Fibroblast of skin of left biceps (primary cell): ENCODE results near the gene JMY.
"Not testable (repeated sequence)": the region's sequence is repeated elsewhere in the genome, so short reads cannot be mapped to it uniquely, and the experiment has no call there.

Experiments used
- DNase-seq, 2 experiments: peaks; one replicate each; pipeline ENCODE4 v3.0.0-alpha.2; 2013; ENCODE audit warnings: low read depth in 2 of 2

Gene JMY

DNA sequence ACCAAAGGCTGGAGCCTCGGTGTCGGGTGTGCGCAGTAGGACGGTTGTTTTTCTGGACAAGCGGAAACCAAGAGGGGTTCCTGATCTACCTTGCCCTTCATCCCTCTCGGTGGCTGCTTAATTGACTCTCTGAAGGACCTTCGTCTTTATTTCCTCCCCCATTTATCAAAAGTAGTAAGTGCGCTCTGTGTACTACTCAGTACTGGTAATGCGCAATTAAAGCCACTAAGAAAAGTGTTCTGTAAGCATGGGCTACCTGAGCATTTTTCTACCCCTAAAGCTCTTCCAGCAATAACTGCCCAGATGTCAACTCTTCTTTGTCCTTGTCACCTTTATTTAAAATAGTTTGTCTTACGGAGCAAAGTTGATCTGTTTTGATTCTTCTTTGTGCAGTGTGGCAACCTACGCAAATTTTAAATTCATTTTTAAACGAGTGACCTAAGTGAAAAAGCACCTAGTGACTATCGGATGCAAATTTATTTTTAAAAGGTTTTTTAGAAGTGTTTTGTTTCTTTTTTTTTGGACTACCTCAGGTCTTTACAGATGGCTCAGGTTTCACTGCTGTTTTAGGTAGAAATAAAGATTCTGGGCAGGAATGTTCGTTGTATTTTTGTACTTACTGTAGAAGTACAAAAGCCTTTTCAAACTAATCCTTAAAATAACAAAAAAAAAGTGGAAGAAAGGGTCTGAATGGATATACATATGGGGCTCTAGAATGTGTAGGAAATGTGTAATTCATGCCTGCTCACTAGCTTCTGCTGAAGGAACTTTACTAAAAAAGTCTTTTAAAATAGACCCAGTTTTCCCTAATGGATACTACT is 2.0 kb downstream of the JMY start:
- no peak for DNase-seq

DNA sequence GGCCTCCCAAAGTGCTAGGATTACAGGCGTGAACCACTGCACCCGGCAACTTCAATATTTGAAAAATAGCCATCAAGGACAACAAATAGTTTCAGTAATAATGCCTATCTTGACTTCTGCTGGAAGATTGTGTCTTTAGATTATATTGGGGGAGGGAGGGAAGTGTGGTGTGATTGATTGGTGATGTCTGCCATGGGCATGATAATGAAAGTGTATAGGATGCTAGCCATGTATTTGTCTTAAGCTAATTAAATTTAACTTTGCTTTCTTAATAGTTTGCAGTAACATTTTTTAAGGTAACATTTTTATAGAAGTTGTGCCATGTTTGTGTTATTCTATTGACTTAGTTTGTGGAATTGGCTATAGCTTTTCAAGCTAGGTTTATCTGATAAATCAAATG is 4.6 kb downstream of the JMY start:
- DNase-seq: no peak

DNA sequence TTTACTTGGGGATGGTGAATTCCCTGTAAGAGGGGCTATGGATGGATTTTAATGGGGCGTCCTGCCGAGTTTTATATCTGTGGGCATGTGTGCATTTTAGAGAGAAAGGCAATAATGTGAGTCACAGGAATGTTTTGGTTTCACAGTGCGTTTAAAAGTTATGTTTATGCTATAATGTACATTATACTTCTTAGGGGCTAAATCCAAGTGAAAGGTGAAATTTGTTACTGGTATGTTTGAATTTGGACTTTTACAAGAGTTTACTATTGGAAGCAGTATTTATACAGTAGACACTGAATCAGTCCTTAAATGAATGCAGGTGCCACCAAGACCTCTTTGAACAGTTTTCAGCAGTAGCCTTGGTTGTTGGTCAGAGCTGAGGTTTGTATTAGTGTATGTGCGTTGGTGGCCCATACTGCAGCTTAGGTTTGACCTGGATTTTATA is 5.6 kb downstream of the JMY start:
- no peak for DNase-seq

GRCh38 chr5:79242242-79243039 is 6.5 kb downstream of the JMY start:
- DNase-seq: no peak

DNA sequence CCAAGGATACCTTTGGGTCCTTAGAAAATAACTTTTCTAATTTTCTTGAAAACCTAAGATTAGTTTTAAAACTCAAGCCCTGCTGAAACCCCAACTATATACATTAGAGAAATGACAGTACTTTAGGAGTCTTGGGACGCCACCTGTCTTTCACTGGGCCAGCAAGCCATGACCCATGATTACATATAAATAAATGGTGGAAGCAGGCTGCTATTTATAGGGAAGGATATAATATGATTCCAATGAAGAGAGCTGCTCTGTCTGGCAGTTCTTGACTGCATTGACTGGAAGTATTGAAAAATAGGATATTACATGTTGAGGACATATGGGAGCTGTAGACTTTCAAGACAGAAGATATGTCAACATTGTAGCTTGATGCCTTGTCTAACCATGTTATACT is 7.3 kb downstream of the JMY start:
- no peak for DNase-seq

GRCh38 chr5:79254067-79254466 is 18.1 kb downstream of the JMY start:
- not testable (repeated sequence) for DNase-seq

DNA sequence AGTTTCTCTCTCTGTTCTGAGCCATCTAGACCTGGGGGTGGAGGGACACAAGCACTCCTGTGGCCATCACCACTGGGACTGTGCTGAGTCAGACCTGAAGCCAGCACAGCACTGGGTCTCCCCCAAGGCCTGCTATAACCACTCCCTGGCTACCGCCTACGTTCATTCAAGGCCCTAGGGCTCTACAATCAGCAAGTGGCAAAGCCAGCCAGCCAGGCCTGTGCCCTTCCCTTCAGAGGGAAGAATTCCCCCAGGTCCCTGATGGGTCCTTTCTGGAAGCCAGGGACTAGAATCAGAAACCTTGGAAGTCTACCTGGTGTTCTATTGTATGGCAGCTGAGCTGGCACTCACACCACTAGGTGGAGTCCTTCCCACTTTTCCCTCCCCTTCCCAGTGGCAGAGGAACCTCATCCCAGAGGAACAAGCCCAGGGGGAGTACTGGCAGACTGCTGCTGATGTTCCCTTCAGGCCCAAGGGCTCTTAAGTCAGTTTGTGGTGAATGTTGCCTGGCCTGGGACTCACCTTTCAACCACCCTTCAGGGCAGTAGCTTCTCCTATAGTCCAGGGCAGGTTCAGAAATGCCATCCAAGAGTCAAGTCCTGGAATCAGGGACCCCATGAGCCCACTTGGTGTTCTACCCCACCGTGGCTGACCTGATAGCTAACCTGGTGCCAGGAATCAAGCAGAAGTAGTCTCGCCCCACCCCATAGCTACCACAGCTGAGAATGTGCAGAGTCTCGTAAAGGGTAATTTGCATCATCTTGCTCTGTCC is 20.0 kb downstream of the JMY start:
- DNase-seq: no peak

DNA sequence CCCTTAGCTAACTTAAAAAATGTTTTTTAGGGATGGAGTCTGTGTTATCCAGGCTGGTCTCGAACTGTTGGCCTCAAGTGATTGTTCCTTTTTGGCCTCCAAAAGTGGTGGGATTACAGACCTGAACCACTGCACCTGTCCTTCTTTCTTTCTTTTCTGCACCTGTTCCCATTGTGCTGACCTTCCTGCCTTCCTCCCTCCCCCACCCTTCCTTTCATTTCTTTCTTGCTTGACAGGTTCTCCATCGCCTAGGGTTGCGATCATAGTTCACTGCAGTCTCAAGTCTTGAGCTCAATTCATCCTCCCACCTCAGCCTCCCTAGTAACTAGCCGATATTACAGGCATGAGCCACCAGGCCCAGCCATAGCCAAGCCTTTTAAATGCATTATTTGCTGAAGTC is 20.6 kb downstream of the JMY start:
- DNase-seq: no peak

GRCh38 chr5:79257314-79257713 is 21.4 kb downstream of the JMY start:
- DNase-seq: no peak

GRCh38 chr5:79258801-79259200 is 22.9 kb downstream of the JMY start:
- DNase-seq: no peak

- DNase-seq: no peak
Measured at GRCh38 chr5:79259383-79259782, 23.5 kb downstream of the JMY start.

GRCh38 chr5:79259810-79260209 is 23.9 kb downstream of the JMY start:
- no peak for DNase-seq

DNA sequence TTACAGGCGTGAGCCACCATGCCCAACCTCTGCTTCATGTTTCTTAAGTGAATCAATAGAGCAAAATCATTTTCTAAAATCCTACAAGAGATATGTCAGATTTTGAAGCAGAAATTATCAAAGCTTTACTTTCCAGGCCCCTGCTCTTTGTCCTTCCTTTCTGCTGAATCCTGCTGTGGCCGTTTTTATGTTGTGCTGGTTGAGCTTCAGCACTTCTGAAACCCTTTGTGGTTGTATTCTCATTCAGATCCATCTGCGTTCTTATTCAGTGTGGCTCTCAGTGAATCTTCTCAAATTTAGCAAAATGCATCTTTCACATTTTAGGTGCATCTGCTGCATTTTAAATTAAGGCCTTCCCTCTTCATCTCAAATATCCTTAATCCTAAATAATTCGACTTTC is 26.0 kb downstream of the JMY start:
- no peak for DNase-seq

DNA sequence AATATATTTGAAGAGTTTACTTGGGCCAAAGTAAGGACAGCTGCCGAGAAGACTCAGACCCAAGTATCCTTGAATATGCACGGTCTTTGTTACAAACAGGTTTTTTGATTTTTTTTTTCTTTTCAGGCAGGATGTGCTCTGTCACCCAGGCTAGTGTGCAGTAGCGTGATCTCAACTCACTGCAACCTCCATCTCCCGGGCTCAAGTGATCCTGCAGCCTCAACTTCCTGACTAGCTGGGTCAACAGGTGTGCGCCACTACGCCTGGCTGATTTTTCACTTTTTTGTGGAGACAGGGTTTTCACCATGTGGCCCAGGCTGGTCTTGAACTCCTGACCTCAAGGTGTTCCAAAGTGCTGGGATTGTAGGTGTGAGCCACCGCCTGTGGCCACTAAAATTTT is 27.4 kb downstream of the JMY start:
- DNase-seq: no peak

- DNase-seq: no peak
Measured at GRCh38 chr5:79267180-79267579, 31.2 kb downstream of the JMY start.

GRCh38 chr5:79269733-79270166 is 33.8 kb downstream of the JMY start:
- DNase-seq: no peak

DNA sequence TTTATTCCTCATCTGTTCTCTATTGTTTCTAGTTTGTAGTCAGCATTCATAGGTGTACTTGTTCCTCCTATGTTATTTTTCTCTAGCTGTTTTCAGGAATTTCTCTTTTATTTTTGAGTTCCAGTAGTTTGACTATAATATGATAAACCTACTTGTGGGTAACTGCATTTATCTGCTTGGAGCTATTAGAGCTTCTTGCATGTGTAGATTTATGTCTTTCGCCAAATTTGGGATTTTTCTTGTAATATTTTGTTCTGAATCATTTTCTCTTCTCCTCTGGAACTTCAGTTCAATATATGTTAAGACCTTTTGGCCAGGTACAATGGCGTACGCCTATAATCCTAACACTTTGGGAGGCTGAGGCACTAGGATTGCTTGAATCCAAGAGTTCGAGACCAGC is 37.4 kb downstream of the JMY start:
- DNase-seq: no peak

- DNase-seq: no peak
Measured at GRCh38 chr5:79284846-79285245, 48.9 kb downstream of the JMY start.

DNA sequence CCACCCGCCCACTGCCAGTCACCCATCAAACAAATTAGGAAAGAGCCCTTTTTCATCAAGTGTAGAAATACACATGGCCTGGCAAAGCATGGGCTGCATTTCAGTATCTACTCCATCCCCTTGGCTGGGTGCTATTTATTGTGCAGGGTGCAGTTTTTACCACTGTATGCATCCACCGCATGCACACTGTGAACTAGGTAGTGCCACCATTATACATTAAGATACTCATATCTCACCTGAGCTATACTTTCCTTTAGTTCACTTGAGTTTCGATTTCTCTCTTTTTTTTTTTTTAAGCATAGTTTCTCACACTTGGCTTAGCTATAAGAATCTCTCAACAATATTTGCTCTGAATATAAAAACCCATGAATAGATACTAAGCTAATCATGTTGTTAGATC is 49.4 kb downstream of the JMY start:
- DNase-seq: no peak

DNA sequence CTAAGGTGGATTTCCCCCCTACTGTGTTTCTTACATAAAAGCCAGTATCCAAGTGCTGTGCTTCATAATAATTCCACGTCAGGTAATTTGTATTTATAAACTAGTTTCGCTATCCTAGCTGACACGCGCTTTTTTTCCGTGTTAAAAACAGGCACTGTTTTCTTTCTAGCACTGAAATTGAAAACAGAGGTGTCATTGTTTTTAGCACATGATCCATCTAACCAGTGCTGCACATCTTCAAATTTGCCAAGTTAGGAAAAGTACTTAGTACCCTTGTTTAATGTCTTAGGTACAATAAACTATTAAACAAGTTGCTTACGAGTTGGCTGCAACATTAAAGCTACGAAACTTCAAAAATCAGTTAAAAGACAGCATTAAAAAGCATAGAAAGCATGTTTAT is 49.9 kb downstream of the JMY start:
- no peak for DNase-seq

GRCh38 chr5:79287380-79287779 is 51.4 kb downstream of the JMY start:
- no peak for DNase-seq

DNA sequence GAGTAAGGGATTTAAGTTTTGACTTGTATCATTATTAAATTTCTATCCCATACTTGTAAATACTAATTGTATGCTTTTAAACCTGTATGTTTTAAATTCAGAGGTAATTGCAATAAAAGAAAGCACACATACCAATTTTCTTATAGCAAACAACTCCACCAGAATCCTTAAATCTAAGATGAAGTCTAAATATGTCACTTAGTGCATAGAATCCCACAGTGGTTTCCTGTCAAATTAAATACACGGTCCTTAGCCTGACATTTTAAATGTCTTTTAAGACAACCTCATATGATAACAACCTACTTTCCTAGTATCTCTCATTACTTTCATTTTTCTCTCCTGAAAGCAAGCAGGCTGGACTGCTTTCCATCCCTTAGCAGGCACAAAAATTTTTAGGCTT is 52.0 kb downstream of the JMY start:
- DNase-seq: no peak
